HTERT RPE-1 (cell line): Measurements from ENCODE around the gene MIER3.
"Not testable (repeated sequence)": the region's sequence is repeated elsewhere in the genome, so short reads cannot be mapped to it uniquely, and the experiment has no call there.

ENCODE experiments used
- in situ Hi-C: fragments of 300-500 bp; cut with MboI; formaldehyde crosslinking; loops from 4 replicates; pipeline ENCODE4 v1.14.3; 2020; ENCODE audit warnings: low sequenced_read_pairs

Gene MIER3, protein sequence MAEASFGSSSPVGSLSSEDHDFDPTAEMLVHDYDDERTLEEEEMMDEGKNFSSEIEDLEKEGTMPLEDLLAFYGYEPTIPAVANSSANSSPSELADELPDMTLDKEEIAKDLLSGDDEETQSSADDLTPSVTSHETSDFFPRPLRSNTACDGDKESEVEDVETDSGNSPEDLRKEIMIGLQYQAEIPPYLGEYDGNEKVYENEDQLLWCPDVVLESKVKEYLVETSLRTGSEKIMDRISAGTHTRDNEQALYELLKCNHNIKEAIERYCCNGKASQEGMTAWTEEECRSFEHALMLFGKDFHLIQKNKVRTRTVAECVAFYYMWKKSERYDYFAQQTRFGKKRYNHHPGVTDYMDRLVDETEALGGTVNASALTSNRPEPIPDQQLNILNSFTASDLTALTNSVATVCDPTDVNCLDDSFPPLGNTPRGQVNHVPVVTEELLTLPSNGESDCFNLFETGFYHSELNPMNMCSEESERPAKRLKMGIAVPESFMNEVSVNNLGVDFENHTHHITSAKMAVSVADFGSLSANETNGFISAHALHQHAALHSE

DNA sequence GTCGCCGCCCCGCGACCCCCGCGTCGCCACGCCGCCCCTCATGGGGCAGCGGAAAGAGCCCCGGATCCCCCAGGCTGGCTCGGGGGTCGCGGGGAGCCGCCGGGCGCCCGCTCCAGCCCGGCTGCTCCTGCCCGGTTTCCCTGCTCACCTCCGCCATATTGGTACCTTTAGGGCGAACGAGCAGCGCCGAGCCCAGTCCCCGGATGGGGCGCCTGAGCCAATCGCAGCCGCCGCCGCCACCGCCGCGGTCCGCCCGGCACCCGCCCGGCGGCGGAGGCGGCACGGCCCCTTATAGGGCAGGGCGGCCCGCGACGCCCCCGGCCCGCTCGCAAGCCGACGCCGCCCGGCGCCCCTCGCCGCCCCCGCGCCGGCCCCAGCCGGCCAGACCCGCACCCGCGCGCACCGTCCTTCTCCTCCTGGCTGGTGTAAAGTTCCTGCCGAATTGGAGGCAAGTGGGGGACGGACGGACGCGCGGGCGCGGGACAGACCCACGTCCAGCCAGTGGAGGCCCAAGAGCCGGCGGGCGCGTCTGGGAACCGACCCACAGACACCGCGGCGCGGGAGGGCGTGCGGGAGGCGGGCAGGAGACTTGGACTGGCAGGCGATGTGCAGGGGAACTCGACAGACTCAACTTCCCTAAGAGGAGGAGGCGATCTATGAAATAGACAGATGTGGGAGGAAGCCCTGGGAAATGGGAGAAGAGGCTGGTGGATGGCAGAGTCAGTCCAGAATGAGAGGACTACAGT, at the start of gene MIER3:
TSS of gene MIER3 (minus strand) at position 178 of the 746 bp plus-strand sequence. CDS start at position 157, 21 bp downstream.
- in situ Hi-C loops = no loop called here

DNA sequence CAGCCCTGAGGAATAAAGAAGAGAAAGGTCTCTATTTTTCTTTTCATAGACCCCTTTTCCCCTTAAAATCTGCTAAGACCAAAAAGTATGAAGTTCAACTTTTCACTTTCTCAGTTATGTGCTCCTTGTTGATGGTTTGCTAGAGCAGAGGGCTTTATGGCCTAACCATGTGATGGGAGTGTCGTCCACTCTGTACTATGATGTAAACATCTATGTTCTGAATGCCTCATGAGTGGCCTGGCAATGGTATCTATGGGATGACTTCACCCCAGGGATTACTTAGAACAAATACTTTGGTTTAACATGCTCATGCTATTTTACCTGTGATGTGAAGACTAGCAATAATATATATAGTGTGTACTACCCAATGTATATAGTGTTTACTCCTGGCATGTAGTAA, 43.7 kb upstream of the MIER3 start:
- in situ Hi-C loops = no loop called here

DNA sequence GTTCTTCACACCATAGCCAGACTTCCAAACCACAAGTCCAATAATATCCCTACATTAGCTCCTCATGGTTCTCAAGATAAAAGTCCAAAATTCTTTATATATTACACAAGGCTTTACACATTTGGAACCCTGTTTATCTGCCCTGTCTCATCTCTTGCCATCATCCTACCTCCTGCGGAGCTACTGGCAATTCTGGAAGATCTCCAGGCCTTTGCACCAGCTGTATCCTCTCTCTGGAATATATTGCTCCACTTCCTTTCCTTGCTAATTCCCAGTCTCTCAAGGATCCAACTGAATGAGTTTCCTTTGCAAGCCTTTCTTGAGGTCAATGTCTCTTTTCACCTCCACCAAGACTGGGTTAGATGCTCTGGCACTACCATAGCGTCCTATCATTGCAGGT, 41.3 kb upstream of the MIER3 start:
- in situ Hi-C loops = no loop called here

DNA sequence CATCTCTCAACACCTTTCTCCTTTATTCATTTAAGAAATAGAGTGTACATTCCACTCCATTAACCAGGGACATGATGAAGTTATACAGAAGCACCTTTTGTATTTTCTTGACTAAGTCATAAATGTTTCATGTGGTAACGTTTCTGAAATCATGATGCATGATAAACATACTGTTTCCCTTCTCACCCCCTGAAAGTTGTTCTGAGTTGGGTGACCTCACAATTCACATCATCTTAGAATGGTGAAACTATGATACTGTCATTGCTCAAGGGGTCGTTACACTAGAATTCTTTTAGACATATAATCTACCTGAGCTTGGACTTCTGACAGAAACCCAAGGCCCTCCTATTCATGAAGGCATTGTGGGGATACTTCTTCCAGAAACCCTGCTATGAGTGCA, 37.8 kb upstream of the MIER3 start:
- in situ Hi-C loops = no loop called here

DNA sequence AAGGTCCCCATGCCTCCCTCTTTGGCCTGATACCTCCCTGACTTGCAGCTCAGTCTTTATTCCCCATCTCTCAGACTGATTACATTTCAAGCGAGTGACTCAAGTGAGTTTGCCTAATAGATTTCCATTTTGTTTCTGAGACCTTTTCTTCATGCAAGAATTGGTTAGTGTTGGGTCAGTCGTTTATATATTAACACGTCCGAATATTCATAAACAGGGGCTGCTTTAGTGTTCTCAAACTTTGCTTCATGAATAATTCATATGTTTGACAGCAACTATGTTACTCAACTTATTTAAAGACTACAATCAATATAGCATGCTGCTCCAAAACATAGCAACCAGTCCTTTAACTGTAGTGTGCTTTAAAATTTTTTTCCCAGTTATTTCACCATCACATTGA, 36.6 kb upstream of the MIER3 start:
- in situ Hi-C loops = no loop called here

DNA sequence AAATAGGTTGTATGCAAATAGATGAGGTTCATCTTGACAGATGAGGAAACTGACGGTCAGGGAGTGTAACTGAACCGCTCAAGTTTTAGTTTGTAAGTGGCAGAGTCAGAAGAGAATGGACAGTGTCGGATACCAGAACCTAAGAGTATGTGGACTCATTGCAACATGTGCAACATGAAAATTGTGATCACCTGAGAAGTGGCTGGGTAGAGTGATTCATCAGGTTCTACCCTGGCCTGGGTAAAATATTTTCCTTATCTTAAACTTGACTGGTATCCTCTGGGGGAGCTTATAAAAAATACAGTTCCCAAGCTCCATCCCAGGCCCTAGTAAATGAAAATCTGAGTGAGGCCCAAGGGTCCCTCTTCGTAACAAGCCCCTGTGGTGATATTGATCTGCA, 35.2 kb upstream of the MIER3 start:
- in situ Hi-C loops = no loop called here

DNA sequence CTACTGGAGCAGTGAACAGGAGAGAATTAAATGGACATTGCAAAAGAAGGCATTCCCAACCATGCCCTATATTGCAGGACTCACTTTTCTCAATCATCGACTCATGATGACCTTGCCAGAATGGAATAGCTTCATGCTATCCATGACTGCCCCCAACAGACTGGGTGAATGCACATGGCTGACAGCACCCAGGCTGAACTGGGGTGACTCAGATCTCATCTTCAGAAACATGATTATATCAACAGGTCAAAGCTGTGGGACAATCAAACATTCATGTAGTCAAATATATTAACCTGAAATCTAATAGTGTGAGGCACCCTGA, 34.7 kb upstream of the MIER3 start:
- in situ Hi-C loops = no loop called here

DNA sequence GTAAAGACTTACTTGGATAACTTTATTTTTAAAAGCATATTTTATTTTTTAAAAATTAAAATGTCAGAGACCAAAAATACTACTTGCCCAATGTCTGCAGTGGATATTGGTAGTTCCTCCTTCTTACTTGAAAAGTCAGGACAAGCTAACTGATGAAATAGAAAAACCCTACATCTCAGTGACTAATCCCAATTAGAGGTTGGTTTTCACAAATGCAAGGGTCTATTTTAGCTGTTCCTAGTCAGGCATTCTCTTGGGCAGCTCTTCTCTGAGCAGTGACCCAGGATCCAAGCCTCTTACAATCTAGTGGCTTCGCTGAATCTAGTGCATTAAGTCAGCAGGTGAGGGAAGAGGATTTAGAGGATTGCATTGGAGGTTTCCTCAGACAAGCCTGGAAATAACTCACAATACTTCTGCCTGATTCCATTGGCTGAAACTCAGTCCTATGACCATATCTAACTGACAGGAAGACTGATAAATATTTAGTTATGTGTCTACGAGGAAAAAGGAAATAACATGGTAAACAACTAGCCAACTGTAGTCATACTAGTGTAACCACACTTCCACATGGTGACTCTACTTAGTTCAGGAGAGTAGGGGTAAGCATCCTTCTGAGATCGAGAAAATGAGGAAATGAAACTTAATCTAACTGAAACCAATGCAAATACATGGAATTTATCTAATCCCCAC, 34.2 kb upstream of the MIER3 start:
- in situ Hi-C loops = no loop called here

DNA sequence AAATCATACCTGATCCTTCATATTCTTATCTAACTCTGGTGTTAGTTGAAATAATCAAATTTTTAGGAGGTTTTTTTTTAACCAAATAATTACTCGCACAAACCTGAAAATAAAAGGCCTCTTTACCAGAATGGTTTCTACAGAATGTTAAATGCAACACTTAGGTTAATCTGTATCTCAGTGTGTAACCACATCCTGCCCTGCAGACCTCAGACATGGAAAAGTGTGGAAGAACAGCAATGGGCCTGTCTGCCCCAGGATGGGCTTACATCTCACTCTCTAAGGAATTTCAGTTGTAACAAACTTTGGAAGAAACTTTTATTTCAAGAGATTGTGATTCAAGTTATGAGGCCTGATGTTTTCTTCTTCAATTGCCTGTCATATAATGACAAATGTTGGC, 32.5 kb upstream of the MIER3 start:
- in situ Hi-C loops = no loop called here

DNA sequence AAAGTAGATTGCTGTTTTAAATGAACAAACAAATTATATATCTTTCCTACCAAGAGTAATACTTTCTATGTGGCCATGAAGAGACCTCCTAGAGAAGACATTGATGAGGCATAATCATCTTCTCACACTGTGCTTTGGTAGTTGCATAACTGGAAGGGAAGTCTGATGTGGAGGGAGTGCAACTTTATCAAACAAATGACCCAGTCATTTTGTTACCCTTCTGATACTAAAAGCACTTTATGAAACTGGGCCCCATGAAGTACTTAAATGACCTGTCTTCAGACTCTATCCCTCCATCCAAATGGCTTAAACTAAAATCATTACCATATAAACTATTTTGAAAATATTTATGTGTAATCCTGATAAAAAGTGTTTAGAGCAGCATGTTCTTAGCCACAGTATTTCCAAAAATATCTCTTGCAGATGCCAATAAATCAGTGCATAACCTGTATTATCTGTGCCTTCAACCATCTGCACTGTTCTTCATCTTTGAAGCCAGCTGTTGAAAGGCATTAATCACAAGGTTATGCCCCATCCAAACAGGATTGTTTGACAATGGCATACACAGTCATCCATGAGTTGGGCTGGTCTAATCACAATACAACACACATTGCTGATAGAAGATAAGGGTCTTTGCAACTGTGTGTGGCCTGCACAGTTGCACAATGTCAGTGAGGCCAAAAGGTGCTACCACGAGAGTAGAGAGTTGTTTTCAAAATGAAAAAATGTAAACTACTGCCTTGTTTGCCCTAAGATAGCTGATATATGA, 31.9 kb upstream of the MIER3 start:
- in situ Hi-C loops = no loop called here

DNA sequence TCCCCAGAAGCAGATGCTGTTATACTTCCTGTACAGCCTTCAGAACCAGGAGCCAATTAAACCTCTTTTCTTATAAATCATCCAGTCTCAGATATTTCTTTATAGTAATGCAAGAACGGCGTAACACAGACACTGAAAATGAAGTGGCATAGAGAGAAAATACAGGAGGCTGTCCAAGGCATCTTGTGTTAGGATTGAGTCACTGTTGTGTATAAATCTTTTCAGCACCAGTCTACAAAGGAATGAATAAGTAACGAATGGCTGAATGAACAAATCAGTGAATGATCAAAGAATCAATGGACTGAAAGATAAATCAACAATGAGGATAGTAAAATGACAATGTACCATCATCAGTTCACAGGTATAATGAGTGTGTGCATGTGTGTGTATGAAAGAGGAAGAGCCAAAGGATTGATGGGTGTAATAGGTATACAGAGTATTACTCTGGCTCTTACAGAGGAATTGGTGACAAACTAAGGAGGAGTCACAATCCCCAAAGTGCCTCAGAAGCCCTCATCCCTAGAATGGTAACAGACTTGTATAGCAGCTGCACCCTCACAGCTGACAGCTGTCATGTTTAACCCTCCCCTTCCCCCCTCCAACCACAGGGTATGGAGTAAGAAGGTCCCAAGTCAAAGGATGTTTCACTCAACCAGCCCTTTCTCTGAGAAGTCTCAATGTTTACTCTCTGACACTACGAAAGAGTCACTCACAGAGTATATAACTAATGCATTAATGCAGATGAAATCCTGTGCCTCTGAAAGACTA, 29.8 kb upstream of the MIER3 start:
- in situ Hi-C loops = no loop called here

DNA sequence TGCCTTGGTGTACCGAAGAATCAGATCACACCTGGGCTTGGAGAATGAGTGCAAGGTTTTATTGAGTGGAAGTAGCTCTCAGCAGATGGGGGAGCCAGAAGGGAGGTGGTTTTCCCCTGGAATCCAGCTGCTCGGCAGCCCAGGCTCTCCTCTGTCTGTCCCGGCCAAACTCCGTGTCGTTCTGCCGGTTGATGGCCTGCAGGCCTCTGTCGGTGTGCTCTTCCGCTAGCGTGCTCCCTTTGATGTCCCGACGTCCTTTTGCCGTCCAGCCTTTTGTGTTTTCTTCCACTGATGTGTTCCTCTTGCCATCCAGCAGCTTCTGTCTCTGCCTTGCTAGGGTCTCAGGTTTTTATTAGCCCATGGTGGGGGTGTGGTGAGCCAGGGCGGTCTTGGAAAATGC, 28.0 kb upstream of the MIER3 start:
- in situ Hi-C loops = no loop called here

DNA sequence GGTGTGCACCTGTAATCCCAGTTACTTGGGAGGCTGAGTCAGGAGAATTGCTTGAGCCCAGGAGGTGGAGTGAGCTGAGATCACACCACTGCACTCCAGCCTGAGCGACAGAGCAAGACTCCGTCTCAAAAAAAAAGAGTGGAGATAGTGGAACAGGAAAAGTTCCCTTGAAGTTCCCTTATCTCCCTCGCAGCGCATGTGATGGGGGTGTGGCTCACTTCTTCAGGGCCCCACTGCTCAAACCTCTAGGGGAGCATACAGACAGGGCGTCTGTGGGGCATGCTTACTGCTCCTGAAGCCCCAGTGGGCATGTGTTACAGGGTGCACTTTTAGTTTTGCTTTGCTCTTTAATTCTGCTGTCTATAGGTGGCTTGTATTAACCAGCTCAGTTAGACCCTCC, 27.6 kb upstream of the MIER3 start:
- in situ Hi-C loops = not testable (repeated sequence)

DNA sequence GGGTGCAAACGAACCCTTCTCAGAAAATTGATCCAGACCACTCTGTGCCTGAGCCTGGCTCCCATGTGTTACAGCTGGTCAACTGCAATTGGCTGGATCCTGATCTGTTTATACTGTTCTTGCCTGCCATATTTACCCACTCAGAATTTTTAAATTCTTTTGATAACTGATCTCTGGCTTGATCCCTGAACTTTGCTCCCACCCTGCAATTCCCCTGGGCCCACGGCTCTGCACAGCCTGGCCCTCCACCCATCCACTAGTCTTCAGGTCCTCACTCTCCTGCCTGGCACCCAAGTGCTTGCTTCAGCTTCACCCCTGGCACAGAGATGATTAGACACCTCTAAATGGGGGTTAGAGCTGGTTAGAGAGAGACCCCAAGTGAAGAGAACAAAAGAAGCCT, 25.9 kb upstream of the MIER3 start:
- in situ Hi-C loops = no loop called here

DNA sequence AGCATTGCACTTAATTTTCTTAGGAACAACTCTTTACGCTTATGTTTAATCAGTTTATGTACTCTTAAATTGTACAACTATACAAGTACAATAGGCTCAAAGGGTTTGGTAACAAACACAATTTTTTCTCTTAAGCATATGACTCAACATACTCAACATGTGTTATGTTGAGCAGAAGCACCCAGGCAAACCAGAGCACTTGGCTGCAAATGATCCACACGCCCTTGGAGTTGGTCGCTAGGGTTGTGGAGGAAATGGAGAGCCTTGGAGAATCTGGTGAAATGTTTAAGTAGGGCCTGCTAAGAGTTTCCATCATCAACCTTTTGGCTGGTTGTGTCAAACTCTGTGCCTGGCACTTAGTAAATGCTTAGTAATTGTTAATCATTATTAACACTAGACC, 25.1 kb upstream of the MIER3 start:
- in situ Hi-C loops = no loop called here

DNA sequence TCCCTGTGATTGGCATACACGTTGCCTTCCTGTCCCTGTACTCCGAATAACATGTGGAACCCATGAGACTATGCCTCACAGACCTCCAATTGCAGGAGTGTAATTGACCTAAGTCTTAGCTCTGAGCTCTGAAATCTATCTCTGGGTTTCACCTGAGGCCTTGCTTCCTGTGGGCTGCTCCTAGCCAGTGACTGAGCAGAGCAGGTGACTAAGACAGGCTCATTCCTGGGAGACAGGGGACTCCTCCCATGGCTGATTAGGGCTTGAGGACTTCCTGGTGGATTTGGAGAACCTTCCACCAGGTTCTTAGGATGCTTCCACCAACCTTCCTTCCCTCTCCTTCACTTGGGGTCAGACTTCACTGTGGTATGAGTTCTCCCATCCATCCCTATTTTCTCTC, 22.3 kb upstream of the MIER3 start:
- in situ Hi-C loops = no loop called here

DNA sequence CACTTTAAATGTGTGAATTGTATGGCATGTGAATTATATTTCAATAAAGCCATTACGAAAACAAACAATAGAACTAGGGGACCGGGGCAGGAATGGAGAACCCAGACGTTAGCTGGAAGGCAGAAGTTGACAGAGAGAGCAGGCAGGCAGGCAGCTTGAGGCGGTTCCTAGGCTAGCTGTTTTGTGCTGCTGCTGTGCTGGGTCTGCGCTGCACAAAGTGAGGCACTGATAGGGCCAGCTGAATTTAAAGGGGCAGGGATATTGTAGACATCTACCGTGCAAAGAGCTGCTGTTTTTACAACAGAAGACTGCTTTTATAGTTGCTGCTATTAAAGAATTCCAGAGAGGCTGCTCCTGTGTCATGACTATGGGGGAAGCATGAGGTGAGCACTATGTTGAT, 21.6 kb upstream of the MIER3 start:
- in situ Hi-C loops = no loop called here

DNA sequence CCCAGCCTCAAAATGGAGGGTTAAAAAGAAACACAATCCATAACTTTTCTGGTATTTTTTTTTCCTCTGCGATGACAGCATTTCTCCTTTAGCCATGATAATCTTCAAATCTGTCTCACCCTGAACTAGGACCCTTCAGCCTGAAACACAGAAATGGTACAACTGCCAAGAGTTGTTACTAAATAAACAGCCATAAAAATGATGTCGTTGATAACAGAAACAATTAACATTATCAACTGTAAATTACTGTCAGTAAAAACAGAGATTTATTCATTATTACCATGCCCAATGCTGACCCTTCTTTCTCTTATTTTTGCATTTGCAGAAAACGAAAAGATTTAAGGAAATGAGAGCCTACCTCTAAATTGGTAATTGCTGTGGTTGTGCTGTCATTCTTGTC, 19.4 kb upstream of the MIER3 start:
- in situ Hi-C loops = no loop called here

DNA sequence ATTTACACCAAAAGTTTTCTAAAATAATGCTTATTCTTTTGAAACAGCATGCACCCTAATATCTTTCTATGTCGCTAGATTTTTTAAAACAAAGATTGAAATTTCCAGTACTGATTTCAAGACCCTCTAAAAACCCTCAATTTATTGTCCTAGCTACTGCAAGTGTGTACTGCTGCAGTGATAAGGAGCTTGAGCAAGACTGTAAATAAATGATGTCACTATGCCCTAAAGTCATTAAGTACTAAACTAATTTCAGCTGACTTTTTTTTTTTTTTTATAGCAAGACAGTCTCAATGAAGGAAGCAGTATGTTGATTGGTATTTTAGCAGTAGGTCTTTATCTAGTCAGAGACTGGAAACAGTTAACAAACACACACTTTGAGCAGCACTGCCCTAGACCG, 12.2 kb upstream of the MIER3 start:
- in situ Hi-C loops = no loop called here

DNA sequence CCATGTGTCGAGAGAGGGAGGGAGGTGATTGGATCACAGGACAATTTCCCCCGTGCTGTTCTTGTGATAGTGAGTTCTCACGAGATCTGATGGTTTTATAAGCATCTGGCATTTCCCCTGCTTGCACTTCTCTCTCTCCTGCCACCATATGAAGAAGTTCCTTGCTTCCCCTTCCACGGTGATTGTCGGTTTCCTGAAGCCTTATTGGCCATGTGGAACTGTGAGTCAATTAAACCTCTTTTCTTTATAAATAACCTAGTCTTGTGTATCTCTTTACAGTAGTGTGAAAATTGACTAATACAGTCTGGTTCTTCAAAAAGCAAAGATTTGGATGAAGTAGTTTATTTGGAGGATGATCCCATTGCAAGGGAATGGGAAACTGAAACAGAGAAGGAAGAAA, 11.3 kb upstream of the MIER3 start:
- in situ Hi-C loops = no loop called here
